Smooth muscle cell of the pulmonary artery (primary cell): Measurements from ENCODE around the gene ZNF792. TPM values are rescaled to one million over a fixed set of nuclear protein-coding genes. Genes with fewer than 3 reads are reported as not detected.

ENCODE experiments used
- total RNA-seq: library from RNA; depleted of rRNA; stranded (reverse); fragments of >200 nt; gene quantifications from 2 replicates; pipeline ENCODE4 v1.2.3, GENCODE V29; 2014

ZNF792 gene
- total RNA-seq = 5.4 and 6.7 TPM in 2 replicates

DNA sequence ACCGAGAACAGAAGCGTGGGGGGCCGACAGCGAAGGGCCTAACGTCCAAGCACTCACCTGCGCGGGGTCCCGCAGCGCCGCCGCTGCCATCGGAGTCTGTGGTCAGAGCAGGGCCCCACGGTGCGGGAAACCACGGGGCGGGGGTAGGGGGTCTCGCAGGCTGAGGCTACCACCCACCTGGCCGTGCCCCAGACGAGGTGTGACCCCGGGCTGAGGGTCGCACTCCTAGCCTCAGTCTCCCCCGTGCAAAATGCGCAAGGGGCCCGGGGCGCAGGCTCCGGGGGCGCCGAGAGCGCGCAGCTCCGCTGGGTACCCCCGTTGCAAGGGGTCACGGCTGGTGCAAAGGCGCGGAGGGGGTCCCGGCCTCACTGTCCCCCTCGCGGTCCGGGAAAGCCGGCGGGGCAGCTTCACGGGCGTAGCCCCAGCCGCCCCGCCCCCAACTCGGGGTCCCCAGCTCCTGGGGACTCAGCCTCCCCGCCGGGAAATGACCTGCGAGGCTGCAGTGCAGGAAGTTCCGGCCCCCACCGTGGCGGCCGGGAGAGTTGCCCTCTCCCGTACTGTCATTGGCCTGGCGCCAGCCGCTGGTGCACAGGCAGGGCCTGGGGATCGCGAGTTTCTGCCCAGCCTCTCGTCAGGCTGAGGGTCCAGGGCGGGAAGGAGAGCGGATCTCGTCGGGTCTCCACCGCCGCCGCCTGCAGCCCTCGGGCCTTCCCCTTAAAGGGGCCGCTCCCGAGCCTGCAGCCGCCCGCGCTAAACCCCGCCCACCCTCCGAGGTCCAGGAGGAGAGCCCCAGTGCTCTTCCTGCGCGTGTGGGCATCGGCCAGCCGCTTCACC lies at the start of gene ZNF792:
Gene ZNF792, minus strand, starts transcription at position 657 of the 834 bp plus-strand sequence. Its CDS starts 567 bp downstream, at position 90.

DNA sequence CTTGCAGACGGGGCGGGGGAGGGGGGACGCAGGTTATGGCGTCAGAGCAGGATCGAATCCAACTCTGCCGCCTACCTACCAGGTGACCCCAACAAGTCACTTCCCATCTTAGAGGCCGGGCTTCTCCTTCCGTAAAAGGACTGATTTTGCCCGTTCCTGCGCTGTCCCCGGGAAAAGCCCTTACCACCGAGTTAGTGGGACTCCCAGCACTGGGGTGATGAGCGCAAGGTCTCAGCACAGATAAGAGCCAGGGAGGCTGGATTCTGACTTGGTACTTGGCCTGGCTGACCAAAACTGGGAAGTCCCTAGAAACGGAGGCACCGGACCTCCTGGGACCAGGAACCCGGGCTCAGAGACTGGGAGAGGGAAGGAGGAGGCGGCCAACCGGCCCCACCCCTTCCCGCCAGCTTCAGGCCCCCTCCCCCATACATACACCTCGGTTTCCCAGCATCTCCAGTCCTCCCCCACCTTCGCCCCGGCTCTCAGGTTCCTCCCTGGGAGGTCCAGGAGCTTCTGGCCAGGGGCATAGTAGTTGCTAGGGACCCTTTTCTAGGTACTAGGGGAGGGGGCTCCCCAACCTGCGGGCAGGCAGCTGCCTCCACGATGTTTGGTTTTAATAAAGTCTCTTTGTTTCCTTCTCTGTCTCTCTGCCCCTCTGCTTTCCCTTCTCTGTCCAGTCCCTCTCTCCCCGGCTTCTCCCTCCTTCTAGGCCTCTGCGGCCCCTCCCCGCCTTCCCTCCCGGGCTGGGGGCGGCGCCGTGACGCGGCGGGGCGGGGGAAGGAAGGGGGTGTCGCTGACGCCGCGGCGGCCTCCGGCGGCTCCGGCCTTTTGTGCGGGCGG lies 35.7 kb upstream of the ZNF792 start, which contains the start of gene GRAMD1A:
Gene GRAMD1A, plus strand, starts transcription at position 826 of the 840 bp plus-strand sequence. CDS start 156 bp downstream, outside the sequence.

GRCh38 chr19:34926685-34927375 lies 37.2 kb downstream of the ZNF792 start, which contains the start of gene ZNF30:
Gene ZNF30 (plus strand): TSS chr19:34926903. CDS start chr19:34929948, 3,045 bp downstream.

Other genes with a start within 250 kb of the ZNF792 start
- gene ZNF181, start 230.0 kb downstream of the ZNF792 start, total RNA-seq = 9.0 and 16.9 TPM in 2 replicates
- gene ZNF599, start 191.0 kb downstream of the ZNF792 start, total RNA-seq = 5.6 and 5.8 TPM in 2 replicates
- gene ZNF30, start 37.3 kb downstream of the ZNF792 start, total RNA-seq = 1.8 and 2.8 TPM in 2 replicates
- 31.7 and 46.6 TPM in 2 replicates for gene GRAMD1A, start 36.1 kb upstream of the ZNF792 start, total RNA-seq
- 10.6 and 15.9 TPM in 2 replicates for gene SCN1B, start 66.2 kb upstream of the ZNF792 start, total RNA-seq
- 0.07 TPM in 1 of 2 replicates, not detected in the other for gene HPN, start 77.5 kb upstream of the ZNF792 start, total RNA-seq
- not detected in 2 replicates for gene FXYD3, start 151.6 kb upstream of the ZNF792 start, total RNA-seq
- gene LGI4, start 170.8 kb upstream of the ZNF792 start, total RNA-seq = 0.59 and 1.5 TPM in 2 replicates
- 4.2 TPM in 2 replicates for gene FXYD1, start 174.6 kb upstream of the ZNF792 start, total RNA-seq
- not detected in 2 replicates for gene FXYD7, start 179.0 kb upstream of the ZNF792 start, total RNA-seq
- gene FXYD5, start 190.5 kb upstream of the ZNF792 start, total RNA-seq = 29.7 and 48.7 TPM in 2 replicates